ACC112 (cell line): ENCODE results near the gene ZMIZ1.

Experiments
- H2AFZ ChIP-seq: fragments of 200-600 bp; sonication (generic); one replicate; pipeline ENCODE4 v1.6.0; 2017; ENCODE audit warnings: antibody characterized with exemption, low read length; ENCODE audit not compliant: unreplicated experiment
- H3K27ac ChIP-seq: fragments of 200-600 bp; sonication (generic); 2 replicates; pipeline ENCODE4 v1.5.1; 2014; ENCODE audit warnings: low read depth, mild to moderate bottlenecking, antibody characterized with exemption, low read length, moderate library complexity
- H3K27me3 ChIP-seq: fragments of 200-600 bp; sonication (generic); 2 replicates; pipeline ENCODE4 v1.6.1; 2014; ENCODE audit warnings: mild to moderate bottlenecking, antibody characterized with exemption, low read length, moderate library complexity, mixed read lengths; ENCODE audit not compliant: insufficient read depth
- H3K36me3 ChIP-seq: fragments of 200-600 bp; sonication (generic); 2 replicates; pipeline ENCODE4 v1.6.1; 2016; ENCODE audit warnings: mild to moderate bottlenecking, antibody characterized with exemption, low read length, moderate library complexity, mixed read lengths; ENCODE audit not compliant: insufficient read depth
- H3K4me1 ChIP-seq: fragments of 200-600 bp; sonication (generic); one replicate; pipeline ENCODE4 v1.6.1; 2016; ENCODE audit warnings: low read length, mixed read lengths; ENCODE audit not compliant: insufficient read depth, unreplicated experiment, control insufficient read depth
- H3K4me3 ChIP-seq: fragments of 200-600 bp; sonication (generic); 2 replicates; pipeline ENCODE4 v1.5.1; 2014; ENCODE audit warnings: mild to moderate bottlenecking, low read depth, low read length
- H3K79me2 ChIP-seq: fragments of 200-600 bp; sonication (generic); one replicate; pipeline ENCODE4 v1.6.0; 2016; ENCODE audit warnings: low read length; ENCODE audit not compliant: control insufficient read depth, unreplicated experiment, insufficient read depth

Gene ZMIZ1

GRCh38 chr10:79361726-79362397, 293.1 kb downstream of the ZMIZ1 start:
- H3K36me3 ChIP-seq = peaks cover 4% of the 10 kb centered on the region; the same call in 1 of the 2 replicates
- H3K4me3 ChIP-seq = no peak overlapping the region
- no peaks in the 10 kb centered on the region for H3K79me2 ChIP-seq
- H3K27ac ChIP-seq = no peak overlapping the region
- H3K27me3 ChIP-seq = no peaks in the 10 kb centered on the region
- H3K4me1 ChIP-seq = peaks cover 4% of the 10 kb centered on the region
- no peak overlapping the region for H2AFZ ChIP-seq
